D721Med (cell line): ENCODE data around the gene DYRK2.

ENCODE experiments used
- DNase-seq: peaks from one replicate; pipeline ENCODE4 v3.0.0; 2011; ENCODE audit warnings: low spot score; ENCODE audit not compliant: insufficient read length
- FAIRE-seq: peaks from 2 replicates; lab custom pipeline; 2011; peaks lifted over from hg19 to GRCh38; lab: Jason Lieb, UNC
- TF ChIP-seq, protein P1 (sequence below): IDR thresholded peaks from 2 replicates; pipeline ENCODE4 v1.5.1; 2012; ENCODE audit warnings: mild to moderate bottlenecking, control low read depth; ENCODE audit not compliant: insufficient read depth; ENCODE audit errors: missing control alignments

Gene DYRK2

DNA sequence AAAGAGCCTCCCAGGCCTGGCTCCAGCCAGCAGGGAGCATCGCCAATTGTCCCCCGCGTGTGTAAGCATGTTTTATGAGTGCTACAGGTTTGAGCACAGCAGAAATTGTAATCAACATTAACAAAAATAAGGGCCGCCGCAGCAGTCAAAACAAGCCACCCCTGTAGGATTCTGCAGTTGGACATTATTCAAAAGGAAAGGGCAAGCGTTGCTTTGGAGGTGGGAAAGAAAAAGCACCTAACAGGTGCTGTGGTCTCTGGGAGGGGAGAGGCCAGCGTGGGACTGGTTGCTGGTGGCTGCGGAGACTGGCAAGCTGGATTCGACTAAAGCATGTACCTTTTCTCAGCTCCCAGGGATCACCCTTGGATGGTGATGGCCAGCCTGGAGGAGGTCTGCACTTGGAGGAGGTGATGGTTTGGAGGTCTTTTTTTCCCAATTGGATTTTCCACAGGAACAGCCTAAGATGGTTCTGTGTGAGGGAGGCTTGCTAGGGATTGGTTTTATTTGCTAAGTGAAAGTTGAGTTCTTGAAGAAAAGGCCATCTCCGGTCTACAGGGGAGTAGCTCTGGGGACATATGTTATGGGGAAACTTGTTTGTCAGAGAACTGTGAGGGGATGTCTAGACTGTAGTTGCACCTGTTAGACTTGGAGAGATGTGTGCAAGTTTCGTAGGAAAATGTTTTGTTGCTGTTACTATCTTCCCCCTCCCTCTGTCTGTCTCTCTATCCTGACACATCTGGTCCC lies 2.0 kb downstream of the DYRK2 start:
- no peak for DNase-seq
- peak; percentile 48 for FAIRE-seq
- TF ChIP-seq, protein P1, sequence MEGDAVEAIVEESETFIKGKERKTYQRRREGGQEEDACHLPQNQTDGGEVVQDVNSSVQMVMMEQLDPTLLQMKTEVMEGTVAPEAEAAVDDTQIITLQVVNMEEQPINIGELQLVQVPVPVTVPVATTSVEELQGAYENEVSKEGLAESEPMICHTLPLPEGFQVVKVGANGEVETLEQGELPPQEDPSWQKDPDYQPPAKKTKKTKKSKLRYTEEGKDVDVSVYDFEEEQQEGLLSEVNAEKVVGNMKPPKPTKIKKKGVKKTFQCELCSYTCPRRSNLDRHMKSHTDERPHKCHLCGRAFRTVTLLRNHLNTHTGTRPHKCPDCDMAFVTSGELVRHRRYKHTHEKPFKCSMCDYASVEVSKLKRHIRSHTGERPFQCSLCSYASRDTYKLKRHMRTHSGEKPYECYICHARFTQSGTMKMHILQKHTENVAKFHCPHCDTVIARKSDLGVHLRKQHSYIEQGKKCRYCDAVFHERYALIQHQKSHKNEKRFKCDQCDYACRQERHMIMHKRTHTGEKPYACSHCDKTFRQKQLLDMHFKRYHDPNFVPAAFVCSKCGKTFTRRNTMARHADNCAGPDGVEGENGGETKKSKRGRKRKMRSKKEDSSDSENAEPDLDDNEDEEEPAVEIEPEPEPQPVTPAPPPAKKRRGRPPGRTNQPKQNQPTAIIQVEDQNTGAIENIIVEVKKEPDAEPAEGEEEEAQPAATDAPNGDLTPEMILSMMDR = no peak

DNA sequence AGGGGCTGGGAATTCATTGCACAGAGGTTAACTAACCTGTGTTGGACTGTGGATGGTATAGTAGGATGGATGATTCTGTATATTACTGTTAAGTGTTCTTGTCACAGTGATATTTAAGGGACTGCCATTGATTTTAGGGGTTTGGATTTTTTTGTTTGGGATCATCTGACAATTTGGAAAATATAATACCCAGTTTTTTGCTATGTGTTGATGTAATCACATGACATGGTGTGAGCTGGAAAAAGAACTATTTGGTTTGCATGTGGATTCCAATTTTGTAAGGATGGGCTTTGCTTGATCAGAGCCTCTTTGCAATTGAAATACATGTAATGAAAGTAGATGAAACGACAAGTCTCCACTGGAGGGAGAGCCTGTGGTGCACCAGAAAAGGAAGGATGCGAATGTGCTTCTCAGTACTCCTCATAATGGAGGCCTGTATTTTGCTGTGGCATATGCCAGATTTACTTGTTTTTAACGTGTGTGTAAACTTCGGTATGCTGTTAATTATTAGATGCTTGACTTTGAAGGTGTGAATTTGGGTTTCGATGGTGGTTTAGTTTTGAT lies 2.7 kb downstream of the DYRK2 start:
- no peak for DNase-seq
- FAIRE-seq = no peak
- TF ChIP-seq, protein P1 = no peak

DNA sequence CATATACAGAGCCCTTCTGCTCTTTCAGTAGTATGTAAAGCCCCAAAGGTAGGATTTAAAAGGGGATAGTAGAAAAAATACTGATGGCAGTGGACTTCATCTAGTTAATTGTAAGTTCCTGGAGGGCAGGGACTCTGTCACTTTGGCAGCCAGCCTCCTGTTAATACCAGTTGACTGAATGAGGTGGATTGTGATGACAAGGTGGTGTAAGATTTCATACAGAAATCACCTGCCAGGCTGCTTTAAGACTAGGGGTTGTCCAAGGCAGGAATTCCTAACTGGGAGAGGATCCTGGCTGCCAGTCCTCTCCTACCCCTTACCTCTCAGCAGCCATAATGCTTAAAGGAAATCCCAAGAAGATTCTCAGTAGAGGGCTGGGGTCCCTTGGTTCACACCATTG lies 7.3 kb downstream of the DYRK2 start:
- no peak for DNase-seq
- FAIRE-seq = no peak
- TF ChIP-seq, protein P1 = no peak

DNA sequence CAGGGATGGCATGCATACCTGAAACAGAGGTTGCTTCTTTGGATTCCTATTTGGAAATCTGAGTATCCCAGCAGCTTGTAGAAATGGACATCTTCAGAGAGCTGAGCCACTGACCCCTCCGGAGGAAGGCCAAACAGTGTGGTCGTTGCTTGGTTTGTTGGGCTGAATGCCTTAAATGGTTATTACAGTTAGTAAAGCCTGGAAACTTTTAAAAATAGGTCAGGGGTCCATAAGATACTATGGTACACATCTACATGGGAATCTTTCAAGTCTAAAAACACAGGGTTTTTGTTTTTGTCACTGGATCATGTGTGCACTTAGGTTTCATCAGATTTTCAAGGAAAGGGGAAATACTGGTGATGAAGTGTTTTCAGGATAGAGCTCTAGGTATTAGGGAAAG lies 7.7 kb downstream of the DYRK2 start:
- TF ChIP-seq, protein P1 = no peak
- no peak for DNase-seq
- no peak for FAIRE-seq

DNA sequence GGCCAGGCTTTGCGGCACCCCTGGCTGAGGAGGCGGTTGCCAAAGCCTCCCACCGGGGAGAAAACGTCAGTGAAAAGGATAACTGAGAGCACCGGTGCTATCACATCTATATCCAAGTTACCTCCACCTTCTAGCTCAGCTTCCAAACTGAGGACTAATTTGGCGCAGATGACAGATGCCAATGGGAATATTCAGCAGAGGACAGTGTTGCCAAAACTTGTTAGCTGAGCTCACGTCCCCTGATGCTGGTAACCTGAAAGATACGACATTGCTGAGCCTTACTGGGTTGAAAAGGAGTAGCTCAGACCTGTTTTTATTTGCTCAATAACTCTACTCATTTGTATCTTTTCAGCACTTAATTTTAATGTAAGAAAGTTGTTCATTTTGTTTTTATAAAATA lies 9.9 kb downstream of the DYRK2 start:
- no peak for DNase-seq
- FAIRE-seq = no peak
- TF ChIP-seq, protein P1 = no peak

DNA sequence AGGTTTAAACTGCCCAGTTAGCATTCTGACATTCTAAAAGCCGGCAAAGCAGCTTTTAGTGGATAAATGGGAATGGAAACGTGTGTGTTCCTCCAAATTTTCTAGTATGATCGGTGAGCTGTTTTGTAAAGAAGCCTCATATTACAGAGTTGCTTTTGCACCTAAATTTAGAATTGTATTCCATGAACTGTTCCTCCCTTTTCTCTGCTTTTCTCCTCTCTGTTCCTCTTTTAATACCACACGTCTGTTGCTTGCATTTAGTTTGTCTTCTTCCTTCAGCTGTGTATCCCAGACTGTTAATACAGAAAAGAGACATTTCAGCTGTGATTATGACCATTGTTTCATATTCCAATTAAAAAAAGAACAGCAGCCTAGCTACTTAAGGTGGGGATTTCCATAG lies 10.7 kb downstream of the DYRK2 start:
- TF ChIP-seq, protein P1 = no peak
- FAIRE-seq (peak; percentile 35), DNase-seq (no peak)

DNA sequence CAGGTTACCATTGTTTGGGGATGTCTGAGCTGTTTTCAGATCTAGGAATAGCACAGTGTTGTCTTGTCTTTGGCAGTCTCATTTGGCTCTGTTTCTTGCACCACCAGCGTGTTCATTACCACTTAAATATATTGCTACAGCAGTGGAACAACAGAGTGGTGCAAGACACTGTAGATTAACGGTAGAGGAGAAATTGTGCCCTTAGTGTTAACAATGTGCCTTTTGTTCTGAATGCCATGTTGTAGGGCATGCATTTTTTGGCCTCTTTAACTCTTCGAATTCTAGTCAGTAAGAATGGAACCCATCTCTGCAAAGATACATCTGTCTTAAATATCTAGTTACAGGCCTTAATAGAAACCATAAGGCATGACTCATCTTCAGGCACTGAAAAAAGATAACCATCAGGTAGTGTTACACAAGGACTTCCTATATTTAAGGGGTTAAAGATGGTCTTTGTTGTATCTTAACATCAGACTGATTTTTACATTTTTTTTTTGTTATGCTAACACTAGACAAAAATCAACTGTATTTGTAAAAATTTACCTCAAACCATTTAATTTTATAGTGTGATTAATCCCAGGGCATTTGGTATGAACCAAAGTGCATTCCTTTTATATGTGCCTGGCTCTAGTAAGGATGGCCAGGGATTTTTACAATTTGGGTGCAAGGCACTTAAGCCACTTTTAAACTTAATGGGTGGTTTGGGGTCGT lies 12.9 kb downstream of the DYRK2 start:
- DNase-seq = no peak
- TF ChIP-seq, protein P1 = no peak
- FAIRE-seq = peak; percentile 72
